LoVo (cell line): ENCODE results near the gene LCE3B.

Source experiments
- DNase-seq: peaks from one replicate; pipeline ENCODE4 v3.0.0-alpha.2; 2016; ENCODE audit warnings: low spot score

LCE3B gene

GRCh38 chr1:152658649-152659048 is 45.0 kb downstream of the LCE3B start:
- no peak for DNase-seq

GRCh38 chr1:152663098-152663497 is 49.5 kb downstream of the LCE3B start, which contains the start of gene LCE2D:
TSS of gene LCE2D (plus strand) at chr1:152663380. CDS start at chr1:152664106, 726 bp downstream.
- DNase-seq = no peak
